Measurements from ENCODE around the gene PKM. TPM values are rescaled to one million over a fixed set of nuclear protein-coding genes. Genes with fewer than 3 reads are reported as not detected.

The PKM gene
- total and polyA plus RNA-seq, 9 of the 15 experiments (the other 6 are each of a cell fraction or from before 2014, with no cell fraction given): 140 to 825 (median 383) TPM

DNA sequence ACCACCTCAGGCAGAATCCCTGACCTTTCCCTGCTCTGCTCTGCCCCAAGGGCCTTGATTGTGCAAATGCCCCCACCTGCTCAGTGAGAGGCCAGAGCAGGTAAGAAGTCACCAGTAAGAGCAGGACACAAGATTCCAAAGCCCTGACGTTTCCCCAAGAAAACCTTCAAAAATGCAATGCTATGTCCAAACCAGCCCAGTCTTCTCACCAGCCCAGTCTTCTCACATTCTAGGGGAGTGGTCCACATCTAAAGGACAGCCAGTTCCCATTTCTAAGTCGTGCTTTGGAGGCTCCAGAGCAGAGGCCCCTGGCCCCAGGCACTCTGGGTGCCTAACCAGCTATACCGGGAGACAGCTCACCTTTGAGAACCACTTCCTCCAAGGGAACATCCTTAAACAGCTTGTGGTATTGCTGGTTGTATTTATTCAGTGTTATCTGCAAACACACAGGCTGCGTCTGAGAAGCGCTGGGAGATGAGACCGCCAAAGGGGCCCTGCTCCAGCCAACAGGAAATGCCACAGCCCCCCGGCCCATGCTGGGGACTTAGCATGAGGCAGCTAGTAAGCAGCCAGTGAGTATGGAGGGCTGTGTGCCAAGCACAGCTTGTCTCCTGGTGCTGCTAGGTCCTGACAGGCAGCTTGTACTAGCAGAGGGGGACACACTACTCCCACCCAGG lies 62.7 kb downstream of the PKM start:
- CTCF ChIA-PET (ENCODE audit: low intra/inter-chr PET ratio): no interaction called here
- WGBS (ENCODE audit: insufficient coverage, low coverage, missing lambda C conversion rate): 0% methylated on average over 7 of the region's 7 CpGs
- peak; percentile 54 for FAIRE-seq
- Histone ChIP-seq H3K9me1 (ENCODE audit: control insufficient read depth, insufficient read depth, low read length) (no peaks in the 10 kb centered on the region), H3K4me3 (no peak overlapping the region), H3K27me3 (ENCODE audit: control insufficient read depth in 2 of 2, insufficient read depth in 2 of 2, low read length in 2 of 2) (peaks cover 5 to 59% of the 10 kb centered on the region in 2 experiments), H3K36me3 (ENCODE audit: control insufficient read depth, insufficient read depth, low read length) (no peaks in the 10 kb centered on the region), H3K9ac (ENCODE audit: insufficient read depth in 1 of 2, low read depth in 2 of 2, low read length in 2 of 2) (0 out of 4 replicates have a peak overlapping the region, but pooled peaks of 1 of the 2 experiments have one; percentile 57), H2AFZ (ENCODE audit: low read depth, low read length) (no peak overlapping the region), H3K9me3 (replicated peaks; ENCODE audit: control insufficient read depth, insufficient read depth, low read depth, low read length) (no peaks in the 10 kb centered on the region), H3K4me1 (replicated peaks in 1 of 2; ENCODE audit: control insufficient read depth in 2 of 2, insufficient read depth in 2 of 2, low read length in 2 of 2) (peaks cover 8 to 12% of the 10 kb centered on the region in 2 experiments; a peak in 4 of 5 replicates), H3K4me2 (ENCODE audit: insufficient read depth, low read length) (peak overlapping the region; percentile 33; the same call in 1 of the 2 replicates), H3K79me2 (ENCODE audit: control insufficient read depth, insufficient read depth, low read length) (no peaks in the 10 kb centered on the region), H3K27ac (ENCODE audit: extremely low read depth, low read depth, low read length) (no peak overlapping the region), H4K20me1 (replicated peaks; ENCODE audit: control insufficient read depth, insufficient read depth, low read length) (peaks cover 8% of the 10 kb centered on the region; the same call in 1 of the 2 replicates)
- DNase-seq (ENCODE audit: extremely low read depth in 1 of 4, low spot score in 3 of 4): peak in 3 of 4 experiments; percentile 12 to 38 (median 35)
- TF ChIP-seq ESRRA (IDR thresholded peaks at IDR 0.05; ENCODE audit: borderline replicate concordance, low read depth) (no peak), TCF3 (CRISPR knock-in tag; IDR thresholded peaks at IDR 0.05) (peak; percentile 76), MTA2 (IDR thresholded peaks at IDR 0.05; ENCODE audit: low read depth) (no peak), SPI1 (IDR thresholded peaks at IDR 0.05; ENCODE audit: borderline replicate concordance, low read depth, low read length) (peak; percentile 50; the same call in 1 of the 2 replicates), CBFA2T3 (IDR thresholded peaks at IDR 0.05) (peak; percentile 60; the same call in 1 of the 2 replicates), ZBTB7A (IDR thresholded peaks at IDR 0.05; ENCODE audit: borderline replicate concordance, control insufficient read depth, low read depth, low read length) (peak; percentile 75; the same call in 1 of the 2 replicates), CTBP1 (IDR thresholded peaks at IDR 0.05; ENCODE audit: borderline replicate concordance) (peak; percentile 68; the same call in 1 of the 2 replicates), BRD9 (IDR thresholded peaks at IDR 0.05; ENCODE audit: low read depth, partially characterized antibody) (no peak), NR4A1 (CRISPR knock-in tag; IDR thresholded peaks at IDR 0.05) (no peak), NR4A1 (tag; IDR thresholded peaks at IDR 0.05) (no peak), SMARCE1 (IDR thresholded peaks at IDR 0.05) (0 out of 2 replicates have a peak, but pooled peaks have one; percentile 33), HMG20B (CRISPR knock-in tag; IDR thresholded peaks at IDR 0.05) (no peak), TEAD4 (IDR thresholded peaks at IDR 0.05; ENCODE audit: low read length) (peak; percentile 35; the same call in 1 of the 2 replicates), TEAD4 (CRISPR knock-in tag; IDR thresholded peaks at IDR 0.05; ENCODE audit: borderline replicate concordance) (no peak), SRF (CRISPR knock-in tag; IDR thresholded peaks at IDR 0.05) (no peak), ARID1B (IDR thresholded peaks at IDR 0.05) (peak; percentile 63), KLF10 (CRISPR knock-in tag; IDR thresholded peaks at IDR 0.05) (no peak), FOXA3 (CRISPR knock-in tag; conservative IDR thresholded peaks at IDR 0.05 in 1 of 2, IDR thresholded peaks at IDR 0.05 in 1 of 2) (peak; percentile 68 to 90)
- TF ChIP-seq, protein P1, sequence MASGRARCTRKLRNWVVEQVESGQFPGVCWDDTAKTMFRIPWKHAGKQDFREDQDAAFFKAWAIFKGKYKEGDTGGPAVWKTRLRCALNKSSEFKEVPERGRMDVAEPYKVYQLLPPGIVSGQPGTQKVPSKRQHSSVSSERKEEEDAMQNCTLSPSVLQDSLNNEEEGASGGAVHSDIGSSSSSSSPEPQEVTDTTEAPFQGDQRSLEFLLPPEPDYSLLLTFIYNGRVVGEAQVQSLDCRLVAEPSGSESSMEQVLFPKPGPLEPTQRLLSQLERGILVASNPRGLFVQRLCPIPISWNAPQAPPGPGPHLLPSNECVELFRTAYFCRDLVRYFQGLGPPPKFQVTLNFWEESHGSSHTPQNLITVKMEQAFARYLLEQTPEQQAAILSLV (tag; IDR thresholded peaks at IDR 0.05): no peak
- in situ Hi-C loops (cut with MboI) (no loop called here), intact Hi-C loops (cut with micrococcal nuclease) (no loop called here)
- peak; percentile 39; the same call in 2 of the 3 replicates for ATAC-seq
- POLR2A ChIA-PET: interaction anchor here (1.3 to 1.5 kb wide), 2 partner anchors 10 to 11 kb away, joined by 4 to 6 read pairs; no protein-coding TSS in a partner anchor
- no TSS peak for BruUV-seq (replicated peaks)
